H1 (cell line): Measurements from ENCODE around the gene NUP98. TPM values are rescaled to one million over a fixed set of nuclear protein-coding genes. Genes with fewer than 3 reads are reported as not detected.

ENCODE experiments used
- CTCF ChIA-PET: fragments of 300-600 bp; sonication (Branson Sonifier 250); formaldehyde crosslinking; loops from one replicate; lab custom pipeline; 2021; ENCODE audit not compliant: partially characterized antibody; lab: Charles Lee
- POLR2A ChIA-PET: fragments of 300-600 bp; sonication (Branson Sonifier 250); formaldehyde crosslinking; loops from one replicate; lab custom pipeline; 2021; ENCODE audit warnings: inconsistent platforms; ENCODE audit not compliant: partially characterized antibody; lab: Charles Lee
- DNase-seq, 2 experiments: peaks; one replicate each; pipeline versions ENCODE4 v3.0.0 to v3.0.0-alpha.2; 2010 to 2022; ENCODE audit warnings: low spot score in 2 of 2, low read depth in 1 of 2, mixed read lengths in 1 of 2
- FAIRE-seq: peaks from 2 replicates; lab custom pipeline; 2011; peaks lifted over from hg19 to GRCh38; lab: Jason Lieb, UNC
- H2AFZ ChIP-seq: 2 replicates; pipeline ENCODE4 v1.8.1; 2012; ENCODE audit warnings: low read length, inconsistent platforms
- H2AK5ac ChIP-seq: 2 replicates; pipeline ENCODE4 v1.6.1; 2013; ENCODE audit warnings: low read depth, low read length
- H2BK120ac ChIP-seq: replicated peaks from 2 replicates; pipeline ENCODE3; 2013; ENCODE audit warnings: low read depth, low read length, inconsistent platforms
- H2BK12ac ChIP-seq: 2 replicates; pipeline ENCODE4 v1.6.1; 2013; ENCODE audit warnings: low read depth, low read length
- H2BK15ac ChIP-seq: 2 replicates; pipeline ENCODE4 v1.6.1; 2013; ENCODE audit warnings: low read length
- H2BK20ac ChIP-seq: 2 replicates; pipeline ENCODE4 v1.6.1; 2013; ENCODE audit warnings: low read length
- H2BK5ac ChIP-seq: 2 replicates; pipeline ENCODE4 v1.6.1; 2013; ENCODE audit warnings: low read depth, low read length
- H3K14ac ChIP-seq: 2 replicates; pipeline ENCODE4 v1.6.1; 2013; ENCODE audit warnings: inconsistent platforms; ENCODE audit not compliant: insufficient read length
- H3K18ac ChIP-seq: 2 replicates; pipeline ENCODE4 v1.6.1; 2013; ENCODE audit warnings: low read length; ENCODE audit errors: extremely low read depth
- H3K23ac ChIP-seq: 2 replicates; pipeline ENCODE4 v1.6.1; 2013; ENCODE audit warnings: inconsistent platforms; ENCODE audit not compliant: insufficient read length
- H3K23me2 ChIP-seq: 2 replicates; pipeline ENCODE4 v1.6.1; 2013; ENCODE audit warnings: low read depth, low read length
- H3K27ac ChIP-seq: 2 replicates; pipeline ENCODE4 v1.6.1; 2011; ENCODE audit warnings: low read depth, low read length, inconsistent platforms
- H3K27me3 ChIP-seq, 4 experiments: replicated peaks in 1 of 4; 1 replicate in 1 of 4; 2 replicates in 3 of 4; pipeline versions ENCODE4 v1.6.1 to v1.8.1; 2011 to 2013; ENCODE audit warnings: low read length in 3 of 4, mild to moderate bottlenecking in 3 of 4, inconsistent platforms in 2 of 4, mixed read lengths in 2 of 4, moderate library complexity in 1 of 4; ENCODE audit not compliant: control insufficient read depth in 3 of 4, insufficient read depth in 3 of 4; ENCODE audit errors: extremely low read depth in 1 of 4
- H3K36me3 ChIP-seq, 4 experiments: 2 replicates each; pipeline versions ENCODE4 v1.6.1 to v1.8.1; 2011 to 2013; ENCODE audit warnings: mild to moderate bottlenecking in 4 of 4, low read length in 3 of 4, moderate library complexity in 2 of 4, control low read depth in 1 of 4, inconsistent platforms in 1 of 4; ENCODE audit not compliant: insufficient read depth in 4 of 4, control insufficient read depth in 2 of 4
- H3K4ac ChIP-seq: replicated peaks from 2 replicates; pipeline ENCODE3; 2013; ENCODE audit warnings: low read length, low read depth, mixed read lengths, inconsistent platforms; ENCODE audit not compliant: insufficient read length
- H3K4me1 ChIP-seq, 4 experiments: replicated peaks in 1 of 4; 1 replicate in 1 of 4; 2 replicates in 3 of 4; pipeline versions ENCODE4 v1.6.1 to v1.8.1; 2011 to 2013; ENCODE audit warnings: low read length in 3 of 4, inconsistent platforms in 2 of 4, mixed read lengths in 1 of 4; ENCODE audit not compliant: insufficient read depth in 4 of 4, control insufficient read depth in 3 of 4
- H3K4me2 ChIP-seq, 2 experiments: 2 replicates each; pipeline versions ENCODE4 v1.6.1 to v1.8.1; 2011 to 2013; ENCODE audit warnings: low read depth in 2 of 2, low read length in 2 of 2, control low read depth in 1 of 2, inconsistent platforms in 1 of 2, mild to moderate bottlenecking in 1 of 2; ENCODE audit not compliant: insufficient read depth in 1 of 2
- H3K4me3 ChIP-seq, 4 experiments: fragments of 200-600, 300-600 bp in 1 of 4; sonication (generic), shearing (Covaris generic), sonication (Bioruptor Twin) in 1 of 4; 2 replicates each; pipeline versions ENCODE4 v1.5.1 to v1.8.1; 2011 to 2016; ENCODE audit warnings: low read length in 4 of 4, low read depth in 3 of 4, control low read depth in 2 of 4, inconsistent platforms in 2 of 4, mild to moderate bottlenecking in 2 of 4, mixed read lengths in 1 of 4, moderate library complexity in 1 of 4; ENCODE audit not compliant: insufficient read depth in 2 of 4; ENCODE audit errors: extremely low read depth in 1 of 4
- H3K56ac ChIP-seq: replicated peaks from 2 replicates; pipeline ENCODE3; 2013; ENCODE audit warnings: low read depth, mild to moderate bottlenecking, mixed read lengths, low read length, inconsistent platforms; ENCODE audit not compliant: insufficient read length
- H3K79me1 ChIP-seq: 2 replicates; pipeline ENCODE4 v1.6.1; 2013; ENCODE audit warnings: low read depth, low read length, control low read depth
- H3K79me2 ChIP-seq, 2 experiments: 2 replicates each; pipeline versions ENCODE4 v1.6.1 to v1.8.1; 2012 to 2013; ENCODE audit warnings: low read length in 2 of 2, mild to moderate bottlenecking in 2 of 2, inconsistent platforms in 1 of 2; ENCODE audit not compliant: insufficient read depth in 2 of 2, control insufficient read depth in 1 of 2
- H3K9ac ChIP-seq, 4 experiments: replicated peaks in 1 of 4; 1 replicate in 1 of 4; 2 replicates in 3 of 4; pipeline versions ENCODE4 v1.6.1 to v1.8.1; 2011 to 2013; ENCODE audit warnings: low read depth in 3 of 4, low read length in 3 of 4, control low read depth in 2 of 4, mild to moderate bottlenecking in 2 of 4, moderate library complexity in 2 of 4, inconsistent platforms in 1 of 4; ENCODE audit errors: extremely low read depth in 1 of 4
- H3K9me3 ChIP-seq, 2 experiments: 2 replicates each; pipeline versions ENCODE4 v1.6.1 to v1.8.1; 2012 to 2013; ENCODE audit warnings: mild to moderate bottlenecking in 2 of 2, moderate library complexity in 2 of 2, control low read depth in 1 of 2, inconsistent platforms in 1 of 2, low read depth in 1 of 2, low read length in 1 of 2, mixed read lengths in 1 of 2; ENCODE audit not compliant: insufficient read depth in 2 of 2
- H4K20me1 ChIP-seq, 2 experiments: replicated peaks in 1 of 2; 2 replicates each; pipeline versions ENCODE3 to v1.8.1; 2011 to 2013; ENCODE audit warnings: inconsistent platforms in 2 of 2, low read length in 2 of 2, mild to moderate bottlenecking in 1 of 2; ENCODE audit not compliant: insufficient read depth in 2 of 2, control insufficient read depth in 1 of 2
- H4K5ac ChIP-seq: 2 replicates; pipeline ENCODE4 v1.6.1; 2013; ENCODE audit warnings: low read length, low read depth, mixed read lengths, inconsistent platforms; ENCODE audit not compliant: insufficient read length
- H4K8ac ChIP-seq: 2 replicates; pipeline ENCODE4 v1.8.0; 2013; ENCODE audit warnings: mild to moderate bottlenecking, moderate library complexity, low read length, inconsistent platforms; ENCODE audit not compliant: insufficient read depth; ENCODE audit errors: extremely low read depth
- H4K91ac ChIP-seq: replicated peaks from 2 replicates; pipeline ENCODE3; 2013; ENCODE audit warnings: low read length, mixed read lengths, inconsistent platforms; ENCODE audit not compliant: insufficient read length
- EZH2 ChIP-seq: fragments of 200-600 bp; sonication (generic); IDR thresholded peaks from 2 replicates; pipeline ENCODE4 v1.7.1; 2012; ENCODE audit warnings: low read depth, mild to moderate bottlenecking, moderate library complexity, low read length, inconsistent platforms; ENCODE audit not compliant: severe bottlenecking
- MAFK ChIP-seq: IDR thresholded peaks from 2 replicates; pipeline ENCODE4 v1.6.1; 2012; ENCODE audit warnings: low read depth, mild to moderate bottlenecking, improper control_type of control experiment, low read length
- RXRA ChIP-seq: IDR thresholded peaks from 2 replicates; pipeline ENCODE4 v1.6.1; 2011; ENCODE audit warnings: low read depth, mild to moderate bottlenecking, low read length, moderate library complexity; ENCODE audit not compliant: insufficient read depth
- SIX5 ChIP-seq: IDR thresholded peaks from 2 replicates; pipeline ENCODE4 v1.6.1; 2011; ENCODE audit warnings: mild to moderate bottlenecking, low read depth, low read length
- SP1 ChIP-seq: IDR thresholded peaks from 2 replicates; pipeline ENCODE4 v1.6.1; 2011; ENCODE audit warnings: low read depth, low read length
- WGBS, 2 experiments: shearing (Covaris generic) in 1 of 2; methylation state at CpG; one replicate each; pipeline versions ENCODE4 v1.1.6 to v1.1.7; 2013 to 2015; ENCODE audit warnings: low lambda C conversion rate in 2 of 2, mixed read lengths in 2 of 2, inconsistent platforms in 1 of 2, low coverage in 1 of 2, missing lambda C conversion rate in 1 of 2; ENCODE audit not compliant: insufficient replicate concordance in 2 of 2, insufficient coverage in 1 of 2, insufficient read length in 1 of 2; ENCODE audit errors: extremely low coverage in 1 of 2, missing lambda C conversion rate in 1 of 2; 5-methylcytosine and 5-hydroxymethylcytosine counted together
- polyA plus RNA-seq, 7 experiments: library from polyadenylated mRNA; depleted of rRNA in 3 of 7; stranded (reverse) in 5 of 7; unstranded in 2 of 7; fragments of >200 nt in 5 of 7; fragments of 200-250 nt in 2 of 7; gene quantifications; 1 replicate in 5 of 7; 2 replicates in 1 of 7; 4 replicates in 1 of 7; pipeline versions ENCODE4 v1.2.1 to v1.2.3, GENCODE V29; 2011 to 2013; ENCODE audit warnings: missing spikeins in 2 of 7, mixed read lengths in 2 of 7
- total RNA-seq: library from RNA; stranded (reverse); fragmentation: NEBNext Ultra II Directional; extraction: Animal tissue kit (Norgen Biotek cat#: 25700); gene quantifications from 2 replicates; pipeline ENCODE4 v1.2.1, GENCODE V29; 2021
- TF ChIP-seq, protein P1 (sequence below): IDR thresholded peaks from 2 replicates; pipeline ENCODE4 v1.6.1; 2011; ENCODE audit warnings: low read length, improper control_type of control experiment

NUP98 gene
- total and polyA plus RNA-seq, 2 of the 8 experiments (the other 6 are each of a cell fraction or from before 2014, with no cell fraction given) = 98.6 to 261 TPM

DNA sequence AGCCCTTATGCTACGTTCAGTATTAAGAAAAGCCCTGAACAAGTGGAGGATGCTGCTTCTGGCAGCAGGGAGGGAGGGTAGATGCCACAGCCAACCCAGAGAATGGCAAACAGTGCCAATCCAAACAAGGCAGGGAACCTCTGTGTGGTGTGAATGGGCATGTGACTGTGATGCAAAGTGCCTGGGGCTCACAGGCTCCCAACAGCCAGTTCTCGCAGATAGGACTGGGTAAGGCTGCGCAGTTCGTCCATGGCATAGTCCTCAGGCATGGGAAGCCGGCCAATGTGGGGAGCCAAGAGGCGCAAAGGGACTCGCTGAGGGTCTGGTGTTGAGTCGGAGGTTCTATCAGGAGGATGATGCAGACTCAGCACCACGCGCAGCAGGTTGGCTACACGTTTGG, 121.4 kb downstream of the NUP98 start:
- H3K23me2 ChIP-seq = no peaks in the 10 kb centered on the region
- no peaks in the 10 kb centered on the region for H3K79me2 ChIP-seq
- no peak overlapping the region for H3K4ac ChIP-seq
- H3K9ac ChIP-seq = no peak overlapping the region
- H4K5ac ChIP-seq = no peak overlapping the region
- no peak overlapping the region for H2AFZ ChIP-seq
- no peaks in the 10 kb centered on the region for H3K9me3 ChIP-seq
- DNase-seq = no peak
- peaks cover 3% of the 10 kb centered on the region in 2 experiments for H4K20me1 ChIP-seq
- H2BK20ac ChIP-seq = no peak overlapping the region
- H2BK5ac ChIP-seq = no peak overlapping the region; the same call in 1 of the 2 replicates
- 94% methylated on average over 11 of the region's 11 CpGs; no CpG with 5 or more reads in 1 of the 2 experiments for WGBS, 2 experiments
- H3K14ac ChIP-seq = no peak overlapping the region
- no peak overlapping the region for H2BK15ac ChIP-seq
- H2BK12ac ChIP-seq = no peak overlapping the region
- H3K27ac ChIP-seq = no peak overlapping the region
- H2AK5ac ChIP-seq = no peak overlapping the region
- no peak for TF ChIP-seq SP1
- TF ChIP-seq MAFK = no peak
- TF ChIP-seq, protein P1, sequence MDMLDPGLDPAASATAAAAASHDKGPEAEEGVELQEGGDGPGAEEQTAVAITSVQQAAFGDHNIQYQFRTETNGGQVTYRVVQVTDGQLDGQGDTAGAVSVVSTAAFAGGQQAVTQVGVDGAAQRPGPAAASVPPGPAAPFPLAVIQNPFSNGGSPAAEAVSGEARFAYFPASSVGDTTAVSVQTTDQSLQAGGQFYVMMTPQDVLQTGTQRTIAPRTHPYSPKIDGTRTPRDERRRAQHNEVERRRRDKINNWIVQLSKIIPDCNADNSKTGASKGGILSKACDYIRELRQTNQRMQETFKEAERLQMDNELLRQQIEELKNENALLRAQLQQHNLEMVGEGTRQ = no peak
- TF ChIP-seq SIX5 = no peak
- TF ChIP-seq RXRA = no peak
- TF ChIP-seq EZH2 = no peak
- POLR2A ChIA-PET = no interaction called here
- H3K79me1 ChIP-seq = no peaks in the 10 kb centered on the region
- no peak overlapping the region for H3K56ac ChIP-seq
- H3K4me3 ChIP-seq = no peak overlapping the region
- no peak overlapping the region for H3K4me2 ChIP-seq
- H2BK120ac ChIP-seq = no peak overlapping the region
- H3K27me3 ChIP-seq = no peaks in the 10 kb centered on the region
- peaks cover 22 to 77% (median 63%) of the 10 kb centered on the region in 4 experiments; a peak in 7 of 8 replicates for H3K36me3 ChIP-seq
- H3K4me1 ChIP-seq = no peaks in the 10 kb centered on the region
- H4K91ac ChIP-seq = no peak overlapping the region
- CTCF ChIA-PET = no interaction called here
- H3K18ac ChIP-seq = no peak overlapping the region
- no peak for FAIRE-seq
- no peak overlapping the region for H4K8ac ChIP-seq
- H3K23ac ChIP-seq = no peak overlapping the region
